ENCODE measurements around the gene ATP8B1.

ATP8B1 gene

DNA sequence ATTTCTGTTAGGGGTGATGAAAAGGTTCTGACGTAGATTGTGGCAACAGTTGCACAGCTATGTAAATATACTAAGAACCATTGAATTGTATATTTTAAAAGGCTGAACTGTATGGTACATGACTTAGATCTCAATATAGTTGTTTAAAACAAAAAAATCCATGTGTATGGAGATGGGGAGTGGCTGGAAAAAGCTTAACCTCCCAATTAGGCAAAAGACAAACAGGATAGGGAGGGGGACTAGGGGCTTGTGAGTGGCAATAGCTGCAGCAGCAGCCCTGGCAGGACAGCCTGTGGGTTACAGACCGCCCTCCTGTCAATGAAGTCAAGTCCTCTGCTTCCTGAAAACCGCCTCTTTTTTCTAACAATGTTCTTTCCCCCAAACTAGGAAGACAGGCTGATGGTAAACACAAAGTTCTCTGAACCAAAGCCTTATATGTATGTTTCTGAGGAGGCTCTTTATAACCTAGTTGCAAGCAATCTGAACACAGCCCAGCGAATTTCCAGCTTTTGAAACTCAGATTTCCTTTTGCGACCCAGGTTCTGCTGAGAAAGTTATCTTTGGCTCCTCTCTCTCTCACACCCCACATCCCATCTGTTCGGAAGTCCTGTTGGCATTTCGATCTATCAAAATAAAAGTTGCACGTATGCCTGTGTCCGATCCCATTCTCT is 10.3 kb downstream of the ATP8B1 start:
- DNase-seq (ENCODE audit: low spot score), result no peak

DNA sequence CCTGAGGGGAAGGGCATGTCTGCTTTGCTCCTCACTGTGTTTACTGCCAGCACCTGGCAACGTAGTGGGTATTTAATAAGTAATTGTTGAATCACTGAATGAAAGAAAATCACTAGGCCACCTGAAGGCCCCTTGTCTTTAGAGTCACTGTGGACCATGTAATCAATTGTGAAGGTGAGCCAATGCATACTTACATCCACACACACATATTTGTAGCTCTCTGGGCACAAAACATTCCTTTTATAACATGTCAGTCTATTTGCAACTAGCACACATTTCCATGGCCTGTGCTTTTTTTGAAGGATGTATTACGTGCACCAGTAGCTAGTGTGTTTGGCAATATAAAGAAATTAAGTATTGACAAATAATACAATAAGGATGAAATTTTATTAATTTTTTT is 11.2 kb downstream of the ATP8B1 start:
- DNase-seq (ENCODE audit: low spot score), result no peak

GRCh38 chr18:57791192-57791591 is 11.9 kb downstream of the ATP8B1 start:
- no peak for DNase-seq (ENCODE audit: low spot score)

DNA sequence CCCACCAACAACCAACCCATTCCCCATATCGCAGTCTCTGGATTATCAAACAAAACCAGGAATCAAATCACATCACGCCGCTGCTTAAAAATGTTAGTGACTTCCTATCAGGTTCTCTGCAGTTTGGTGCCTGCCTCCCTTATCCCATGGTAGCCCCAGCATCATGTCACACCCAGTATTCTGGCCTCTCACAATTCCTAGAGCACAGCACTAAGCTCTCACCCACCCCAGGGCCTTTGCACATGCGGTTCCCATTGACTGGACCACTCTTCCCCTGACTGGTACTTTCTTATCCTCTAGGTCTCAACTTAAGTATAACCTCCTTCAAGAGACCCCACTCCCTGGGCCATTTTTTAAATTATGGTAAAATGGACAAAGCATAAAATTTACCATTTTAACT is 12.8 kb downstream of the ATP8B1 start:
- no peak for DNase-seq (ENCODE audit: low spot score)

- no peak for DNase-seq (ENCODE audit: low spot score)
Observed at GRCh38 chr18:57789759-57790158, 13.4 kb downstream of the ATP8B1 start.

- DNase-seq (ENCODE audit: low spot score), result no peak
Observed at GRCh38 chr18:57789090-57789489, 14.0 kb downstream of the ATP8B1 start.

GRCh38 chr18:57787068-57787685 is 15.9 kb downstream of the ATP8B1 start:
- DNase-seq (ENCODE audit: low spot score), result no peak

DNA sequence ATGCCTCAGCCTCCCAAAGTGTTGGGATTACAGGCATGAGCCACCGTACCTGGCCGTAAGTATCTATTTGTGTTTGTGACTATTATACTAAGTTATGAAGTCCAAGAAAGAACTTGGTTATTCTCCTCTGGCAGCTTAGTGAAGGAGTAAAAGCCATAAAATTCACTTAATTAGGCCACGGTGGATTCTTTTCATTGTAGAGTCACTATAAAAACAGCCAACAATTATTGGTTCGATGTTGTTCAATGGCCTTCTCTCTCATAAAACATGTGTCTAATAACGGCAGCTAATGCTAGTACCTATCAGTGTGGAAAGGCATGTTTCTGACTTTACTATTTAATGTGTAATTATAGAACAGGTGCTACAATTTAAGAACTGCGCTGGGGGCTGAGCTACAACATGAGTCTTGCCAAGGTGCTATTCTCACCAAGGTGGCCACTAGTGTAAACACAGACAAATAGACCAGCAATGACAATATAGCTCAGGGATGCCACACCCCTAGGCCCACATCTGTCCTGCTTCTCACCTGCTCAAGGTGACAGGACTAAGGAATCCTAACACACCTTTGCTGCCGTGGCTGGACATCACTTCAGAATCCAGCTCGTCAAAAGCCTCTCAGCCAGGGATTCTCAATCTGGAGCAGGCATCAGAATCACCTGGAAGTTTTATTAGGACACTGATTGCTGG is 17.2 kb downstream of the ATP8B1 start:
- DNase-seq (ENCODE audit: low spot score), result no peak

DNA sequence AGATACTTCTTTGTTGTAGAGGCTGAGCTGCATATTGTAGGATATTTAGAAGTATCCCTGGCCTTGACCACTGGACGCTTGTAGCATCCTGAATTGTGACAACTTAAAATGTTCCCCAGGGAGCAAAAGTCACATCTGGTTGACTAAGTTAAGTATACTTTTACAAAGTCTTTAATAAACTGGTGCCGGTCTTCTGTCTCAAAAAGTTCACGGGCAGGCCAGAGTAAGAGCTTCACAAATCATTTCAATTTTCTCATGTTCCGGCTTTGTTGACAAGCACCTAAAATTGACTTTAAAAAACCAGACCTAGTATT is 18.4 kb downstream of the ATP8B1 start:
- DNase-seq (ENCODE audit: low spot score), result no peak

DNA sequence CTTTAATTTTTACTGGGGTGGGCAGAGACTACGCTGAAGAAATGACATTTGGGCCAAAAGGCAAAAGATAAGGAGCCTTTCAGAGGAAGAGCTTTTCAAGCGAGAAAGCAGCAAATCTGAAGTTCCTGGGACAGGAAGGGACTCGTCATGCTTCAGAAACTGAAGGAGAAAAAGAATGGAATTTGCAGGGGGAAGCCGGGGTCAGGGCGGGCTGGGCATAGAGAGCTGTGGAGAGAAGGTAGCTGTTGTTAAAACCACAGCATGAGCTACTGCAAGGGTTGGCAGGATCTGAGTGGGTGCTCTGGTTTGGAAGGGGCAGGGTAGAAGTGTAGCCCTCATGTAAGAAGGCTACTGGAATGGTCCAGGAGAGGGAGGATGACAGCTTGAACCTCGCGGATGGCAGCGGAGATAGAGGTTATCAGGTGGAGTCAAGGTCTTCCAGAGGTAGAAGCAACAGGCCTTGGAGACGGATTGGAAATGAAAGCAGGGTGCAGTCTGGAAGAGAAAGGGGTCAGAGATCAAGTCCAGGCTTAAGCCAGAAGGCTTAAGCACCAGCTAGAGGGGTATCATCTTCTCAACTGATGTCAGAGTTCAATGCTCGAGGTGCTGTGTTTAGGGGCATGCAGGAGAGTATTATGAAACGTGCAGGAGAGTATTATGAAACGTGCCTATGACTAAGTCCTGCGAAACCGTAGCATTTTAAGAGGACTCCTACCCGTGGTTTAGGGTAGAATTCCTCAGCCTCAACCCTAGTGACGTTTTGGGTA is 18.9 kb downstream of the ATP8B1 start:
- no peak for DNase-seq (ENCODE audit: low spot score)

- no peak for DNase-seq (ENCODE audit: low spot score)
Observed at GRCh38 chr18:57782049-57782448, 21.1 kb downstream of the ATP8B1 start.

- DNase-seq (ENCODE audit: low spot score), result no peak
Observed at GRCh38 chr18:57780706-57781347, 22.3 kb downstream of the ATP8B1 start.

DNA sequence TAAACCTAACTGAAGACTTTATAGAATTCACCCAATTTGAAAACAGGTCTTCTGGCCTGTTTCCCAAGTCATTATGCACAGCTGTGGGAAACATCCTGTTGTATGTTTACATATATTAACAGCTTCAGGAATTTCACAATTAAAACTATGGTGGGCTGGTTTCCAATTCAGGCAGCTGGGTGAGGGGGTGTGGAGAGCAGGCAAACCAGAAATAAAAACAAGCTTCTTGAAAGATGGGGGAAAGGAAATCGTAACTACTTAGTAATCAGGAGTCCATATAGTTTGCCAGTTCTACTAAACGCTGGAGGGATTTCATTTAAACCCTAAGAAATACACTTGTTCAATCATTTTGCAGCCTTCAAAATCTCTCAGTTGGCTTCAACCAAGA is 22.8 kb downstream of the ATP8B1 start:
- DNase-seq (ENCODE audit: low spot score), result no peak

GRCh38 chr18:57776767-57777166 is 26.3 kb downstream of the ATP8B1 start:
- DNase-seq (ENCODE audit: low spot score), result no peak

- no peak for DNase-seq (ENCODE audit: low spot score)
Observed at GRCh38 chr18:57776354-57776753, 26.8 kb downstream of the ATP8B1 start.

DNA sequence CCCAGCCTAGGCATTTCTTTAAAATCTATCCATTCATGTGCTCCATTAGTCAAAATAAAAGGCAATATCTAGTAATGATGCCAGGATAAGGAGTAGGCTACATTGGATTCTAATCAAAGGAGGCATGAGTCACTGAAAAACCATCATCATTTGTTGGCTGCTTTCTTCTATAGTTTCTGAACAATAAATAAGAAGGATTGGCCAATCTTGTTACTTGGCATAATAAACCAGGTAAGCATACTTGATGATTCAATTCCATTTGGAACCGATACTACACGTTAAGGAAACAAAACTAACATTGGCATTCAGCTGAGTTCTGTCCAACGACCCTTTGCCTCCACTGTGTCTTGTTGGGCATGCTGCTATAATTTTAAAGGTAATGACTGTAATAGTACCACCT is 27.2 kb downstream of the ATP8B1 start:
- no peak for DNase-seq (ENCODE audit: low spot score)

- no peak for DNase-seq (ENCODE audit: low spot score)
Observed at GRCh38 chr18:57772387-57772799, 30.7 kb downstream of the ATP8B1 start.

DNA sequence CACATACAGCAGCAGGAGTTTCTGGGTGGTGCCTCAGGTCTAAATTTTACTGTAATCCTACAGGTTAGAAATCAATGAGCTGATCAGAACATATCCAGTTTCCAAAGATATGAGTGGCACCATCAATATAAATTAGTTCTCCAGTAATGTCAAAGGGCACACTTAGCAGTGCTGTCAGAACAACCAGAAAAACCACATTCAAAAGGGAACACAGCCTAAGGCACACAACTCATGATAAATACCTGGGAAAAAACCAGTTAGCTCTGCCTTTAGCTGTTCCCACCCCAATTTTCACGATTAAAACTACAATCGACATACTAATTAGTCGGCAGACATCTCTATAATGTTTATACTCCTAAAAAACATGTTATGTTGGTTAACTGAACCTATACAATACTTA is 31.5 kb downstream of the ATP8B1 start:
- no peak for DNase-seq (ENCODE audit: low spot score)

GRCh38 chr18:57771193-57771592 is 31.9 kb downstream of the ATP8B1 start:
- DNase-seq (ENCODE audit: low spot score), result no peak

GRCh38 chr18:57768537-57769326 is 34.4 kb downstream of the ATP8B1 start:
- DNase-seq (ENCODE audit: low spot score), result no peak

- DNase-seq (ENCODE audit: low spot score), result no peak
Observed at GRCh38 chr18:57767259-57768050, 35.7 kb downstream of the ATP8B1 start.

Measured in putamen (tissue), 1 donor.